Brain microvascular endothelial cell (primary cell): Measurements from ENCODE around the gene SMIM43.
A peak's percentile ranks its signal among the peaks of the same experiment; 100 is the strongest.
"Not testable (repeated sequence)": the region's sequence is repeated elsewhere in the genome, so short reads cannot be mapped to it uniquely, and the experiment has no call there.

ENCODE experiments used
- DNase-seq: peaks from one replicate; pipeline ENCODE4 v3.0.0-alpha.2; 2020
- H3K27ac ChIP-seq: fragments of 250-450 bp; sonication (Bioruptor Pico); 2 replicates; pipeline ENCODE4 v1.5.1; 2020; ENCODE audit warnings: mild to moderate bottlenecking, moderate library complexity
- H3K27me3 ChIP-seq: fragments of 250-450 bp; sonication (Bioruptor Pico); replicated peaks from 2 replicates; pipeline ENCODE4 v1.5.1; 2020; ENCODE audit warnings: mild to moderate bottlenecking
- H3K36me3 ChIP-seq: fragments of 250-450 bp; sonication (Bioruptor Pico); replicated peaks from 2 replicates; pipeline ENCODE4 v1.5.1; 2020; ENCODE audit warnings: mild to moderate bottlenecking
- H3K4me3 ChIP-seq: 2 replicates; pipeline ENCODE4 v1.5.1; 2011; ENCODE audit warnings: low read depth, mild to moderate bottlenecking, control low read depth, low read length, moderate library complexity
- in situ Hi-C: cut with HindIII; loops from 2 replicates; pipeline ENCODE4 v1.10.0; 2017; ENCODE audit warnings: low sequenced_read_pairs, low pct_ligation_motif_present
- TF ChIP-seq, protein P1 (sequence below): IDR thresholded peaks from 2 replicates; pipeline ENCODE4 v1.5.1; 2011; ENCODE audit warnings: low read depth, mild to moderate bottlenecking, moderate library complexity, low read length, control low read depth, inconsistent platforms; ENCODE audit errors: missing control alignments

The SMIM43 gene

DNA sequence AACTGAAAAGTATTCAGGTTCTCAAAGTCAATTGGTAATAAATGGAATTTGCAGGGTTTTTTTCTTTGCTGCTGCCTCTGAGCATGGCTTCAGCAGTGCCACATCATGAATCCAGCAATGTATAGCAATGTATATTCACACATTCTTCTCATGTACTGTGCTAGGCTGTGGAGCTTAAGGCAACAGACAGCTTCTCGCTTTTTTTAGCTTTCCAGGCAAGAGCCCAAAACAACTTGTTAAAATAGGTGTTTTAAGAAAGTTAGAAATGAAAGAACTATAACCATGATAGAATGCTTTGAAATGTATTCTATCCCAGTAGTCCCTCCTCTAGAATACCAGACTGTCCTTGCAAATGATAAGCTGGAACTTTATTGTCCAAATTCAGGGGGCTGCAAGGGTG lies 30.4 kb downstream of the SMIM43 start:
- H3K4me3 ChIP-seq = no peak overlapping the region
- no peaks in the 10 kb centered on the region for H3K36me3 ChIP-seq
- in situ Hi-C loops = no loop called here
- no peak for DNase-seq
- TF ChIP-seq, protein P1, sequence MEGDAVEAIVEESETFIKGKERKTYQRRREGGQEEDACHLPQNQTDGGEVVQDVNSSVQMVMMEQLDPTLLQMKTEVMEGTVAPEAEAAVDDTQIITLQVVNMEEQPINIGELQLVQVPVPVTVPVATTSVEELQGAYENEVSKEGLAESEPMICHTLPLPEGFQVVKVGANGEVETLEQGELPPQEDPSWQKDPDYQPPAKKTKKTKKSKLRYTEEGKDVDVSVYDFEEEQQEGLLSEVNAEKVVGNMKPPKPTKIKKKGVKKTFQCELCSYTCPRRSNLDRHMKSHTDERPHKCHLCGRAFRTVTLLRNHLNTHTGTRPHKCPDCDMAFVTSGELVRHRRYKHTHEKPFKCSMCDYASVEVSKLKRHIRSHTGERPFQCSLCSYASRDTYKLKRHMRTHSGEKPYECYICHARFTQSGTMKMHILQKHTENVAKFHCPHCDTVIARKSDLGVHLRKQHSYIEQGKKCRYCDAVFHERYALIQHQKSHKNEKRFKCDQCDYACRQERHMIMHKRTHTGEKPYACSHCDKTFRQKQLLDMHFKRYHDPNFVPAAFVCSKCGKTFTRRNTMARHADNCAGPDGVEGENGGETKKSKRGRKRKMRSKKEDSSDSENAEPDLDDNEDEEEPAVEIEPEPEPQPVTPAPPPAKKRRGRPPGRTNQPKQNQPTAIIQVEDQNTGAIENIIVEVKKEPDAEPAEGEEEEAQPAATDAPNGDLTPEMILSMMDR = no peak
- no peak overlapping the region for H3K27ac ChIP-seq
- H3K27me3 ChIP-seq = no peaks in the 10 kb centered on the region

DNA sequence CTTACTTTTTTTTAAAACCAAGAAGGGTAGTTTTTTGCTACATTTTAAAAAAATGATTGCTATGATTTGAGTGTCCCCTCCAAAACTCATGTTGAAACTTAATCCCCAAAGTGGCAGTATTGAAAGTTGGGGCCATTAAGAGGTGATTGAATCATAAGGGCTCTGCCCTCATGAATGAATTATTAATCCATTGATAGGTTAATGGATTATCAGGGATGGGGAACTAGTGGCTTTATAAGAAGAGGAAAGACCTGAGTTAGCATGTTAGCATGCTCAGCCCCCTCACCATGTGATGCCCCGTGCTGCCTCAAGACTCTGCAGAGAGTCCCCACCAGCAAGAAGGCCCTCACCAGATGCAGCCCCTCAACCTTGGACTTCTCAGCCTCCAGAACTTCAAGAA lies 31.0 kb downstream of the SMIM43 start:
- no peak overlapping the region for H3K4me3 ChIP-seq
- in situ Hi-C loops = no loop called here
- TF ChIP-seq, protein P1 = no peak
- H3K27ac ChIP-seq = no peak overlapping the region
- DNase-seq = no peak
- H3K27me3 ChIP-seq = no peaks in the 10 kb centered on the region
- no peaks in the 10 kb centered on the region for H3K36me3 ChIP-seq

DNA sequence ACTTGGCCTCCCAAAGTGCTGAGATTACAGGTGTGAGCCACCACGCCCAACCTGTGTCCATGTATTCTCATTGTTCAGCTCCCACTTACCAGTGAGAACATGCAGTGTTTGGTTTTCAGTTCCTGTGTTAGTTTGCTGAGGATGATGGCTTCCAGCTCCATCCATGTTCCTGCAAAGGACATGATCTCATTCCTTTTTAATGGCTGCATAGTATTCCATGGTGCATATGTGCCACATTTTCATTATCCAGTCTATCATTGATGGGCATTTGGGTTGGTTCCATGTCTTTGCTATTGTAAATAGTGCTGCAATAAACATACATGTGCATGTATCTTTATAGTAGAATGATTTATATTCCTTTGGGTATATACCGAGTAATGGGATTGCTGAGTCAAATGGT lies 35.2 kb downstream of the SMIM43 start:
- H3K27me3 ChIP-seq, H3K36me3 ChIP-seq, DNase-seq, H3K27ac ChIP-seq, H3K4me3 ChIP-seq, in situ Hi-C loops: not testable (repeated sequence)

DNA sequence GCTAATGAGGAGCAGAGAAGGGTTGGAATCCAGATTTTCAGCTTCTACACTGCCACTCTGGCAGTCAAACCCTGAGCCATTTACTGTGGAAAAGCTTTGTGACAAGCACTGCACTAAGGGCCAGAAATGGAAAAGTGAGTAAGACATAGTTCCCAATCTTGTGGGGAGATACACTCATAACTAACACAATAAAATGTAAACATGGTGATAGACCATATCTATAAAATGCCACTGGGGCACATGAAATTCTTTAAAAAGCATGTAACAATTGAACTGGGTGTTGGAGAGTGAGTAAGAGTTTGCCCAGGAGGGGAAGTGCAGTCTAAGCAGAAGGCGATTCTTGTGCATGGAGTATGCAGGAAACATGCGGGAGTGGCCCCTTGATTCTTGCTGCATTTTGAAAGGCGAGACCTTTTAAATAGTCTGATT lies 36.2 kb downstream of the SMIM43 start:
- Histone ChIP-seq H3K36me3 (no peaks in the 10 kb centered on the region), H3K27ac (peak overlapping the region; percentile 77), H3K4me3 (no peak overlapping the region), H3K27me3 (no peaks in the 10 kb centered on the region)
- peak; percentile 57 for DNase-seq
- in situ Hi-C loops = no loop called here
- TF ChIP-seq, protein P1 = no peak

DNA sequence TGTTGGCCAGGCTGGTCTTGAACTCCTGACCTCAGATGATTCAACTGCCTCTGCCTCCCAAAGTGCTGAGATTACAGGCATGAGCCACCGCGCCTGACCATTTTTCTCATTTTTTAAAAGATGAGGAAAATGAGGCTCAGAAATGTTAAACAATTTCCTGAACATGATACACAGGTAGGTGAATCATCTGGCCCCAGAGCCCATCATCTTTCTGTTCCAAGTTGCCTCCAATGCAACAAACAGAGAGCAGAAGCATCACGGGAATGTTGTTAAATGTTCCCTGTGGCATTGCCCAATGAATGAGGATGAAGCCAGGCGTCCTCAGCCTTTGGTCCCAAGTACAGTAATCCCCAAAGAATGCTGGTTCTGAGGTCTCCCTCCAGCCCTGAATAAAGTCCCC lies 36.9 kb downstream of the SMIM43 start:
- peak; percentile 70 for DNase-seq
- H3K27ac ChIP-seq = peak overlapping the region; percentile 77
- in situ Hi-C loops = no loop called here
- no peaks in the 10 kb centered on the region for H3K36me3 ChIP-seq
- TF ChIP-seq, protein P1 = no peak
- no peaks in the 10 kb centered on the region for H3K27me3 ChIP-seq
- H3K4me3 ChIP-seq = no peak overlapping the region

DNA sequence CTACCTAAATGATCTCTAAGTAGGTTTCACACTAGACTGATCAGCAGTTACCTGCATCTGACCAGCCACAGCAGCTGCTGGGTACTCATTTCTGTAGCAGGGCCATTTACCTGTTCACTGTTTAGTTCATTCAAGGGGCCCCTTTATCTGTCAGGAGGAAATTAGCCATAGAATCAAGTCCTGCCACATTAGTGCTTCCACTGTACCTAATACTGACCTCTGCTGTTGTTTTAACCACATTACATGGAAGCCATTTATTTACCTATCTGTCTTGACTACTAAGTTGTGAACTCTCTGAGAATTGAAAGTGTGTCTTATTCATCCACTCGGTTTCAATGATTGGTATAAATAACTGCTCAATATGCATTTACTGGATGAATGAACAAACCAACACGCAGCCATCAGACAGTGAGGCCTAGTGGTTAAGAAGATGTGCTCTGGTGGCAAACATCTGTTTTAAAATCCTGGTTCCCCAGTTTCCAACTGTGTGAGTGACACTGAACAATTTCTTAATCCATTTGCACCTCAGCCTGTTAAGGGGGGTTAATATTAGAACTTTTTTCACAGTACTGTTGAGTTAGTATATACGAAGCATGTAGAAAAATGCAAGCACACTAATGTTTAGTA lies 38.2 kb downstream of the SMIM43 start:
- in situ Hi-C loops = no loop called here
- peak; percentile 48 for DNase-seq

More for the DNA sequence above, 38.2 kb downstream of the SMIM43 start:
- TF ChIP-seq, protein P1 = peak; percentile 60
- H3K27ac ChIP-seq = peak overlapping the region; percentile 77
- H3K4me3 ChIP-seq = no peak overlapping the region
- H3K36me3 ChIP-seq = no peaks in the 10 kb centered on the region
- no peaks in the 10 kb centered on the region for H3K27me3 ChIP-seq
